ENCODE results near the gene ANKRD11.

Gene ANKRD11

GRCh38 chr16:89289428-89290395 is 200.6 kb downstream of the ANKRD11 start:
- DNase-seq (ENCODE audit: extremely low spot score): peak; percentile 91
- TF ChIP-seq CTCF (IDR thresholded peaks at IDR 0.05; ENCODE audit: control extremely low read depth, extremely low read depth, low read depth, missing control alignments): peak; percentile 76
- ChIA-PET POLR2A (no interaction called here), CTCF (interaction anchor here (0.7 to 2.6 kb wide), 16 partner anchors 7 to 131 kb away, joined by 3 to 12 read pairs (median 5); no protein-coding TSS in a partner anchor)

GRCh38 chr16:89288966-89289365 is 201.4 kb downstream of the ANKRD11 start:
- DNase-seq (ENCODE audit: extremely low spot score): no peak
- ChIA-PET POLR2A (no interaction called here), CTCF (interaction anchor here (0.7 to 2.6 kb wide), 16 partner anchors 8 to 132 kb away, joined by 3 to 12 read pairs (median 5); no protein-coding TSS in a partner anchor)
- no peak for TF ChIP-seq CTCF (IDR thresholded peaks at IDR 0.05; ENCODE audit: control extremely low read depth, extremely low read depth, low read depth, missing control alignments)

- no peak for DNase-seq (ENCODE audit: extremely low spot score)
- CTCF ChIA-PET: interaction anchor here (0.7 to 2.6 kb wide), 16 partner anchors 8 to 132 kb away, joined by 3 to 12 read pairs (median 5); no protein-coding TSS in a partner anchor
- TF ChIP-seq CTCF (IDR thresholded peaks at IDR 0.05; ENCODE audit: control extremely low read depth, extremely low read depth, low read depth, missing control alignments): no peak
- POLR2A ChIA-PET: no interaction called here
Observed at GRCh38 chr16:89288577-89288844, 201.8 kb downstream of the ANKRD11 start.

- CTCF ChIA-PET: interaction anchor here (1.1 to 2.6 kb wide), 7 partner anchors 9 to 41 kb away, joined by 4 to 12 read pairs (median 6); no protein-coding TSS in a partner anchor
- DNase-seq (ENCODE audit: extremely low spot score): no peak
- no peak for TF ChIP-seq CTCF (IDR thresholded peaks at IDR 0.05; ENCODE audit: control extremely low read depth, extremely low read depth, low read depth, missing control alignments)
- POLR2A ChIA-PET: no interaction called here
Observed at GRCh38 chr16:89287777-89288576, 202.4 kb downstream of the ANKRD11 start.

GRCh38 chr16:89286096-89286495 is 204.3 kb downstream of the ANKRD11 start:
- no peak for DNase-seq (ENCODE audit: extremely low spot score)
- POLR2A ChIA-PET: no interaction called here
- CTCF ChIA-PET: no interaction called here
- no peak for TF ChIP-seq CTCF (IDR thresholded peaks at IDR 0.05; ENCODE audit: control extremely low read depth, extremely low read depth, low read depth, missing control alignments)

- no peak for TF ChIP-seq CTCF (IDR thresholded peaks at IDR 0.05; ENCODE audit: control extremely low read depth, extremely low read depth, low read depth, missing control alignments)
- no peak for DNase-seq (ENCODE audit: extremely low spot score)
- ChIA-PET POLR2A (no interaction called here), CTCF (no interaction called here)
Observed at GRCh38 chr16:89285381-89285780, 205.0 kb downstream of the ANKRD11 start.
